Measurements from ENCODE around the gene PCSK9.

DNA sequence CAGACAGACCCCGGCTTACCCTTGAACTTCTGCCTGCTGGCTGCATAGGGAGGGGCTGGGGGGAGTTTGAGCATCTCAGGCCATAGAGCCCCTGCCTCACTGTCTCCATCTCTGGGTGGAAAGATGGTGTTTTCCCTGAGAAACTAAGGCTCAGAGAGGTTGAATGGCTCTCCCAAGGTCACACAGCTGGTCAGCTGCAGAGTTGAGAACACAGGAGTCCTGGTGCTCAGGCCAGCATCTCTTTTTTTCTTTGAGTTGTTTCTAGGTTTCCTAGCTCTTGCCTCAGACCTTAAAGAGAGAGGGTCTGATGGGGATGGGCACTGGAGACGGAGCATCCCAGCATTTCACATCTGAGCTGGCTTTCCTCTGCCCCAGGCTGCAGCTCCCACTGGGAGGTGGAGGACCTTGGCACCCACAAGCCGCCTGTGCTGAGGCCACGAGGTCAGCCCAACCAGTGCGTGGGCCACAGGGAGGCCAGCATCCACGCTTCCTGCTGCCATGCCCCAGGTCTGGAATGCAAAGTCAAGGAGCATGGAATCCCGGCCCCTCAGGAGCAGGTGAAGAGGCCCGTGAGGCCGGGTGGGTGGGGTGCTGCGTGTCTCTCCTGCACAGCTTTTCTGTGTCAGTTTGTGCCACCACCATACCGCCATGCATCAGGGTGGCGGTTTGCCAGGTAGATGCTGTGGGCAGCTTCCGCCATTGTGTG is 21.8 kb downstream of the PCSK9 start:
- TF ChIP-seq CEBPB (IDR thresholded peaks at IDR 0.05) (no peak), YY1 (IDR thresholded peaks at IDR 0.05; ENCODE audit: low read depth) (no peak), EP300 (IDR thresholded peaks at IDR 0.05; ENCODE audit: borderline replicate concordance) (no peak), RAD21 (IDR thresholded peaks at IDR 0.05; ENCODE audit: low read depth) (no peak), EGR1 (IDR thresholded peaks at IDR 0.05) (no peak)
- TF ChIP-seq, protein P1, sequence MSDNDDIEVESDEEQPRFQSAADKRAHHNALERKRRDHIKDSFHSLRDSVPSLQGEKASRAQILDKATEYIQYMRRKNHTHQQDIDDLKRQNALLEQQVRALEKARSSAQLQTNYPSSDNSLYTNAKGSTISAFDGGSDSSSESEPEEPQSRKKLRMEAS (IDR thresholded peaks at IDR 0.05), result no peak
